Inferior parietal cortex (tissue), 1 donor: ENCODE measurements around the gene GMDS.

Experiments
- DNase-seq: peaks from one replicate; pipeline ENCODE4 v3.0.0-alpha.2; 2016; ENCODE audit errors: extremely low spot score

The GMDS gene

GRCh38 chr6:2205396-2205795 lies 40.0 kb downstream of the GMDS start:
- no peak for DNase-seq

DNA sequence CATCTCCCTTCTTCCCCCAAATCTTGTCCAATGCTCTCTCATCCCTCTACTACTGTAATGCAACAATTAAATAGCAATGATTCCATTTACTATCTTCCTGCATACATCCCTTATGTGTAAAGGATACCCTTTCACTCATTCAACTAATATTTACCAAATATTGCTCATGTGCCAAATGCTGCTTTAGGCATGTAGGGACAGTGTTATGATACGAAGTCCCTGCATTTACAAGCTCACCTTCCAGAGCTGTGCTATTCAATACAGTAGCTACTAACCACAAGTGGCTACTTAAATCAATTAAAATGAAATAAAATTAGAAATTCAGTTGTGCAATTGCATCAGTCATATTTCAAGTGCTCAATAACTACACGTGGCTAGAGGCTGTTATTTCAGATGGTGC lies 41.1 kb downstream of the GMDS start:
- no peak for DNase-seq

GRCh38 chr6:2203264-2203663 lies 42.1 kb downstream of the GMDS start:
- DNase-seq = no peak

DNA sequence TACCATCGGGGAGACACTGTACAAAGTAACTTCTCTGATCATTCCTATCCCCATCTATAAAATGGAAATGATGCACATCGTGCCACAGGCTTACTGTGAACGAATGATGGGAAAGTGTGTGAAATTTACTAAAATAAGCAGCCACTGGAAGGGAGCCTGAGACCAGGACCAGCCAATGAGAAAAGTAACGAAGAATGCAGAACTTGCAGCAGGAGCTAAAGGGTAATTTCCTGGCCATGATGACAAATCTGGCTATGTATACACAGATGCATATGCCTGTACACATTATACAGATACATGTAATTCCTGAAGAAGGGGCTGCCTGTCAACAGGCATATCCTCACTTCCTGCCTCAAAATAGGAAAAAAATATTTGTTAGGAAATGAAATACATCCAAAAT lies 47.4 kb downstream of the GMDS start:
- no peak for DNase-seq

- DNase-seq = no peak
Observed at GRCh38 chr6:2197177-2197671, 48.2 kb downstream of the GMDS start.

GRCh38 chr6:2196079-2196679 lies 49.2 kb downstream of the GMDS start:
- DNase-seq = peak; percentile 63

DNA sequence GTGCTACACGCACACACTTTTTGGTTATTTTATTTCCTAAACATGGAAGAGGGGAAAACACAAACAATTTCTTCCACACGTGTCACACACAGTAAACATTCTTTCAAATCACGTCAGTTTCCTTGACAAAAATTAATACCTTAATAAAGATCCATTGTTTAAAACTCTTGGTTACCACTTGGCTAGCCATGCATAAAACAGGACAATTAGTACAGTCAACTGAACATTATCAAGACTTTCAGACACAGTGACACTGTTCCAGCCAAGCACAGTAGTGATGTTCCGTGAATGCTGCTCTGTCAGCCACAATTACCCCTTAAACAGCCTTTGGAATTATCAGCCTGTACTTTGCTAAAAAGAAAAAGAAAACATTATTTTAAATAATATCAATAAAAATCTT lies 50.8 kb downstream of the GMDS start:
- DNase-seq = no peak

GRCh38 chr6:2193931-2194330 lies 51.5 kb downstream of the GMDS start:
- DNase-seq = no peak

DNA sequence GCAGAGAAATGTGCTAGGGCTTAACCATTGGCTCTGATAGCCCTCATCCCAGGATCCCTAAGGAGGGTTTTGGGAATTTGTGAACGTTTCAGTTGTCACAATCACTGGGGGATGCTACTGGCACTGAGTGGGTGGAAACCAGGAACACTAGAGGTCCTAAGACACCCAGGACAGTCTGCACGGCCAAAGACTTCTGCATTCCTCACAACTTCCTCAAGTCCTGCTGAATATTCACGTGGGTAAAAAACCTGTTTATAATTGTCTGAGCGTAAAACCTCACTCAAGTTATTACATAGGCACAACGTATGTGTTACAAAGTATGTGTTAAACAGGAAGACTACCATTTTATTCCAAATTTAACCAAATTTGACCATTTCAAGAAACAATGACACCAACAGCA lies 52.4 kb downstream of the GMDS start:
- DNase-seq = no peak

GRCh38 chr6:2191390-2191740 lies 54.0 kb downstream of the GMDS start:
- no peak for DNase-seq

- no peak for DNase-seq
Observed at GRCh38 chr6:2190661-2191389, 54.6 kb downstream of the GMDS start.

DNA sequence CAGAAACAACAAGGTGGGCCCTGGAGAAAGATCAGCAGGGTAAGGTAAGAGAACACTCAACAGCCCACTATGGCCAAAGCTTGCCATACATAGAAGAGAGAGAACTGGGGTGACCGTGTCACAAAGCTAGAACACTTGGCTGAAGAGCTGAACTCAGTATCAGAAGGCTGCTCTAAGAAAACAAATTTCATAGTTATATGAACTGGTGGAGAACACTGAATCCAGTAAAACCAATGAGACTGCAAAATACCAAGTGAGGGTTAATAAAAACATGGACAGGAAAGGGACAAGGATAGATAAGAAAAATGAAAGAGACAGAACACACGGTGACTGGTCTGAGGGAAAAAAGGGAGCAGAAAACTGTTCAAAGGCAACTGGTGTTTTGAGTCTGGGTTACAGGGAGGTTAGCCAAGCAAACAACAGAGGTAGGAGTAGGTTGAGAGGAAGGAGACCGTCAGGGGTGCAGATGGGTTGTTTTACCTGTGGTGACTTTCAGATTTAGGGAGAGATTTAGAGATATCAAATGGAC lies 56.5 kb downstream of the GMDS start:
- no peak for DNase-seq

DNA sequence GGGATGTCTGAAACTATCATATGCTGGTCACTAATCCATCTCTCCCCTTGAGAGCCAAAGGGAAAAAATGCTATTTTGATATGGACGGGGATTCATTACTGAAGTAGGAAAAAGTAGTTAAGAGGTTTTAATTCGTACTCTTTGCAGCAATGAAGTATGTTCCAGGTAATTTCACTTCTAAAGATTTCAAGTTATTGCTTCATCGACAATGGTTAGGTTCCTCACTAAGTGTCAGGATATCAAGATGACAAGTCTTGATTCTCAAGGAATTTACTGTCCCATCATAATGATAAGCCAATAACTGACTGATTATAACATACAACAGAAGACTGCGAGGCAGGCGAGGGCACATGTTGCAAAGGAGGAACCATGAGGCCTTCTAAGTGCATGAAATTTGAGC lies 57.0 kb downstream of the GMDS start:
- DNase-seq = no peak

DNA sequence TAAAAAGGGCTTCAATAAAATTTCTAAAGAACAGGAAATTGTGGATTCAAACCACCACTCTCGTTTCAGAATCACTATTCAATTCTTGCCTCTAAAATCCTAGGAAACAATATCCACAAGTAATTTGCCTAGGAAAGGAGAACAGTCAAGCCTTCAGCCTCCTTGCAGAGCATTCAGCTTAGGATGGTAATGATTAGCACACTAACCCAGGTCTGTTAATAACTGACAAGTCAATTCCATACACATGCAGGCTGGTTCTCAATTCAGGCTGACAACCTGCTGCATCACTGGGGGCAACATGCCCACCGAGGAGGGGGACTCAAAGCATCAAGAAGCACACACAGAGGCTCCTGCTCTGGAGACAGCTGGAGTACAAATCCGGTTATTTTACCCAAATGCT lies 57.6 kb downstream of the GMDS start:
- no peak for DNase-seq

- no peak for DNase-seq
Observed at GRCh38 chr6:2186516-2186915, 58.9 kb downstream of the GMDS start.

GRCh38 chr6:2185466-2185865 lies 59.9 kb downstream of the GMDS start:
- no peak for DNase-seq

DNA sequence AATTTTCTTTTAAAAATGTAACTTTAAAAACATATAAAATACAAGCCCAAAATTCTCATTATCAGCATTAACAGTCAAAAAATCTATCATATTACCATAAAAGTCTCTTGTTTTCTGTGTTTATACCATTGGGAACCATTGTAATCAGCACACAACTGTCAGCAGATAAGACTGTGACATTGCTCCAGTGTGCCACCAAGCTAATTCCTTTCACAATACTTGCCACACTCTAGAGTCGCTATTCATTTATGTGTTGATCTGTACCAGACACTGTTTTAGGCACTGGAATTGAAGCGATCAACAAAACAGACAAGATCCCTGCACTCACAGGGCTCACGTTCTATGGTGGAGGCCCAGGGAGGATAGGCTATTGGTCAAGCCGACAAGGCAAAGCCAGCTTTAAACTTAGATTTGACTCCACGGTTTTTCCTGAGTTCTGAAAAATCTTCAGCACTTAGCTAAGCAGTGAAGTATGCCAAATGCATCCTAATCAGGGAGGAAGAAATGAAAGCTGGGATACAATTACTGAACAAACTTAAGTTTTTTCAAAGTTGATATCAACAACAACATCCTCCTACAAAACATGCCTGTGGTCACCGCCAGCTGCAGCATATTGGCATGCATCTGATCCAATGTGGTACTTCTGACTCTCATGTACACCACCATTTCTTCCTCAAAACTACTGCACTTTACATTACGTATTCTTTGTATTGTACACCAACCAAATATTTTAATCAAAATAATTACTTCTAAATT lies 60.5 kb downstream of the GMDS start:
- DNase-seq = no peak

- no peak for DNase-seq
Observed at GRCh38 chr6:2183752-2184151, 61.7 kb downstream of the GMDS start.

DNA sequence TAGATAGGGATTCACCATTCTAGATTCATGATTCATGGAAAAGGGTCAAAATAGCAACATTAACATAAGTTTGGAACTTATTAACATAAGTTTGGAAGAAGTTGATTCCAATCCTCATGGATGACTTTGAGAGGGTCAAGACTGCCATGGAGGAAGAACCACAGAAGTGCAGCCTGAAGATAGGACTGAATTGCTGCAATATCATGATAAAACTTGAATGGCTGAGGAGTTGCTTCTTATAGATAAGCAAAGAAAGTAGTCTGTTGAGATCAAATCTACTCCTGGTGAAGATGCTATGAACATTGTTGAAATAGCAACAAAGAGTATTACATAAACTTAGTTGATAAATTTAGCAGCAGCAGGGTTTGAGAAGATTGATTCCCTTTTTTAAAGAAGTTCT lies 62.2 kb downstream of the GMDS start:
- no peak for DNase-seq

DNA sequence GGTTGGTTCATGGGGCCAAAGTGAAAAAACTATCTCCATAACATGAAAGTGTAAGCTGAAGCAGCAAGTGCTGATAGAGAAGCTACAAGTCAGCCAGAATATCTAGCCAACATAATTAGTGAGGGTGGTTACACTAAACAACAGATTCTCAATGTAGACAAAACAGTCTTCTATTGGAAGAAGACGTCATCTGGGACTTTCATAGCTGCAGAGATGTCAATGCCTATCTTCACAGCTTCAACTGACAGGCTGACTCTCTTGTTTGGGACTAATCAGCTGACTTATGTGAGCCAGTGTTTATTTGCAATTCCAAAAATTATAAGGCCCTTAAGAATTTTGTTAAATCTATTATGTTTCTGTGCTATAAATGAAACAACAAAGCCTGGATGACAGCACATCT lies 63.2 kb downstream of the GMDS start:
- DNase-seq = no peak

GRCh38 chr6:2181567-2181966 lies 63.8 kb downstream of the GMDS start:
- no peak for DNase-seq

- no peak for DNase-seq
Observed at GRCh38 chr6:2179950-2180349, 65.5 kb downstream of the GMDS start.

GRCh38 chr6:2179241-2179640 lies 66.2 kb downstream of the GMDS start:
- DNase-seq = no peak
